WTC11 (cell line): ENCODE data around the gene MIS18BP1.

ENCODE experiments used
- AFF4 ChIP-seq: sonication (generic); formaldehyde crosslinking; IDR thresholded peaks from 2 replicates; pipeline ENCODE4 v1.8.1; 2023; ENCODE audit warnings: mild to moderate bottlenecking, missing genetic modification reagents, borderline replicate concordance
- RELA ChIP-seq: sonication (generic); formaldehyde crosslinking; IDR thresholded peaks from 2 replicates; pipeline ENCODE4 v1.8.1; 2022; ENCODE audit warnings: missing genetic modification reagents, mild to moderate bottlenecking, borderline replicate concordance
- TEAD4 ChIP-seq: sonication (generic); formaldehyde crosslinking; IDR thresholded peaks from 2 replicates; pipeline ENCODE4 v1.8.0; 2022; ENCODE audit warnings: mild to moderate bottlenecking, missing genetic modification reagents
- TF ChIP-seq, protein P1 (sequence below): sonication (generic); formaldehyde crosslinking; conservative IDR thresholded peaks from 2 replicates; pipeline ENCODE4 v1.8.1; 2022; ENCODE audit warnings: mild to moderate bottlenecking, missing genetic modification reagents

- no peak for TF ChIP-seq RELA (CRISPR knock-in tag)
- TF ChIP-seq, protein P1, sequence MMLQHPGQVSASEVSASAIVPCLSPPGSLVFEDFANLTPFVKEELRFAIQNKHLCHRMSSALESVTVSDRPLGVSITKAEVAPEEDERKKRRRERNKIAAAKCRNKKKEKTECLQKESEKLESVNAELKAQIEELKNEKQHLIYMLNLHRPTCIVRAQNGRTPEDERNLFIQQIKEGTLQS (CRISPR knock-in tag): no peak
- no peak for TF ChIP-seq AFF4 (CRISPR knock-in tag)
- no peak for TF ChIP-seq TEAD4
These were observed 51.1 kb downstream of the MIS18BP1 start for GRCh38 chr14:45201905-45202304.
